ENCODE measurements around the gene KRTAP10-6.
"Not testable (repeated sequence)": the region's sequence is repeated elsewhere in the genome, so short reads cannot be mapped to it uniquely, and the experiment has no call there.

Gene KRTAP10-6

GRCh38 chr21:44575307-44576024 is 16.8 kb downstream of the KRTAP10-6 start:
- DNase-seq = no peak

DNA sequence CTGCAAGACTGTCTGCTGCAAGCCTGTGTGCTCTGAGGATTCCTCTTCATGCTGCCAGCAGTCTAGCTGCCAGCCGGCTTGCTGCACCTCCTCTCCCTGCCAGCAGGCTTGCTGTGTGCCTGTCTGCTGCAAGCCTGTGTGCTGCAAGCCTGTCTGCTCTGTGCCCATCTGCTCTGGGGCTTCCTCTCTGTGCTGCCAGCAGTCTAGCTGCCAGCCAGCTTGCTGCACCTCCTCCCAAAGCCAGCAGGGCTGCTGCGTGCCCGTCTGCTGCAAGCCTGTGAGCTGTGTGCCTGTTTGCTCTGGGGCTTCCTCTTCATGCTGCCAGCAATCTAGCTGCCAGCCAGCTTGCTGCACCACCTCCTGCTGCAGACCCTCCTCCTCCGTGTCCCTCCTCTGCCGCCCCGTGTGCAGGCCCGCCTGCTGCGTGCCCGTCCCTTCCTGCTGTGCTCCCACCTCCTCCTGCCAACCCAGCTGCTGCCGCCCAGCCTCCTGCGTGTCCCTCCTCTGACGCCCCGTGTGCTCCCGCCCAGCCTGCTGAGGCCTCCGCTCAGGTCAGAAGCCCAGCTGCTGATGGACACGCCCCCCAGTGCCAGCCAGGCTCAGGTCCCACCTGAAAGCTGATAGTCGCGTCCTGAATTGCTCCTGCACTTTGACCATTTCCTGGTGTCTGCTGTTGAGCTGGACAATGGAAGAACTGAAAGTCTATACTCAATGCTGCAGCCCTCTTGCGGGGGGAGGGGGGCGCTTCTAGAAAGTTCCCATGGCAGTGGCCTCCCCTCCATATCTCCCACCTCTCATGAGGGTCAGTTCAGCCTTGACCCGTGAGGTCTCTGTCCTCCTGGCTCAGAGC is 17.6 kb downstream of the KRTAP10-6 start:
- DNase-seq = no peak

- DNase-seq = not testable (repeated sequence)
Observed at GRCh38 chr21:44573630-44574456, 18.5 kb downstream of the KRTAP10-6 start, which contains the start of gene KRTAP10-4. Gene KRTAP10-4 (plus strand): TSS chr21:44573729. CDS start chr21:44573759, 30 bp downstream.

DNA sequence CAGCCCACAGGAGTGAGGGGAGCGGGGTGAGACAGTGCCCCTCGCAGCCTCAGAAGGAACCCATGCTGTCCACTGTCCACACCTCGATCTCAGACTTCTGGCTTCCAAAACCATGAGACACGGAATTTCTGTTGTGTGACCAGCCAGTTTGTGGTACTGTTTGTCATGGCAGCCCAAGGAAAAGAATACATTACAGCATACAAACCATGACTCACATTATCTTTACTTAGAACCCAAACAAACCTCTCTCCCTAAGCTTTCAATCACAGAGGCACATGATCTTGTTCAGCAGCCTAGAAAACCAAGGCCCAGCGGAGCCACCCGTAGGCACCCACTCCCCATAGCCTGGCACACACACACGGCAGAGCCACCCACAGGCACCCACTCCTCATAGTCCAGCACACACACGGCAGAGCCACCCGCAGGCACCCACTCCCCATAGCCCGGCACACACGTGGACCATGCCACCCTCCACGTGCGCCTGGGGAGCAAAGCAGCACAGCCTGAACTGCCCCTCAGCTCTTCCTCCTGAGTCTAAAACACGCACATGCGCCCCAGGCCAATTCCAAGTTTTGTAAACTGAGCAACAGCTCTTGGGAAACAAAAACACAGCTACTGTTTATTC is 19.2 kb downstream of the KRTAP10-6 start:
- DNase-seq = no peak

DNA sequence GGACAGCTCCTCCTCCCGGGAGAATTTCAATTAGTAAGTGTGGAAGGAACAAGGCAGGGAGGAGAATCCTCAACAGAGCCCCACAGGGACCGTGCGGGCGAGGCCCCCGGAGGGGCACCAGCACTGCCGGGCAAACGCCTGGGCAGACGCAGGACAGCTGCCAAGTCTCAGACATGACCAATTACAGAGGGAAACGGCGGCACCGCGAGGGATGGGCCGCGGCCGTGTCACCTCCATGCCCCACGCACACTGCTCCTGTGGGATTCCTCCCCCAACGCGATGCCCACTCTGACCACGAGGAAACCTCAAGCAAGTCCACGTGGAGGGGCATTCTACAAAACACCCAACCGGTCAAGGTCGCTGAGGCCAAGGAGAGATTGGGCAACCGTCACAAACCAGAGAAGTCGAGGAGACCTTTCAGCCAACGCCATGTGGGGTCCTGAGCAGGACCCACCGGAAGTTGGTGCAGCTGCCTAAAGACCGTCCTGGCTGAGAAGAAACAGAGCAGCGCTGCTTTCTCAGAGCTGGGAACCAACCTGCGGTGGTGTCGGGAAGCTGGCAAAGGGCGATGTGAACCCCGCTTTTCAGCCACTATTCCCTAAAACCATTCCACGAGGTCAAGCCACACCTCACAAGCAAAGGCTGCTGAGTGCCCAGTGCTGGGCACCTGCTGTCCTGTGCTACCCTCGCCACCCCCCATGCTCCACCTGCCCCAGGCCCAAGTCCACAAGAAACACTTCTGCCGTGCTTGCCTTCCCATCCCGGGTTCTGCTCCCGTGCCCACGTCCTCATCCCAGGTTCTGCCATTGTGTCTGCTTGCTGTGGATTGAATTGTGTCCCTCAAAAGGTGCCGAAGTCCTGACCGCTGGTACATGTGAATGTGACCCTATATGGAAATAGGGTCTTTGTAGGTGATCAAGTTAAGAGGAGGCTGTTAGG is 20.2 kb downstream of the KRTAP10-6 start:
- DNase-seq = no peak

DNA sequence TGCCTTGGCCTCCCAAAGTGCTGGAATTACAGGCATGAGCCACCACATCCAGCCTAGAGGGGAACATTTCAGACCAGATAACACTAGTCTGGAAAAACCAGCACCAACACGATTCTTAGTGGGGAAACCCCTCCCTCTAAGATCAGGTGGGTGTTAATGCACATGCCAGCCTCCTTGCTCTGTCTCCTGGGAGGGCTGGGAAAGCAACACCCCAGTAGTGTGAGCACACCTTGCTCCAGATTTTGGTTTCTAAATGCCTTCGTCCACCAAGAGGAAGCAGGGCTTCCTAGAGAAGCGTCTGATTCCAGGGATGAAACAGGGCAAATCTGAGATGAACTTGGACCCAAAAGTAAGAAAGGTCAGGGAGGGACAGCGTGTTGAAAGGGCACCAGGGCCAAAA is 21.0 kb downstream of the KRTAP10-6 start:
- no peak for DNase-seq

- no peak for DNase-seq
Observed at GRCh38 chr21:44569861-44570517, 22.3 kb downstream of the KRTAP10-6 start.

DNA sequence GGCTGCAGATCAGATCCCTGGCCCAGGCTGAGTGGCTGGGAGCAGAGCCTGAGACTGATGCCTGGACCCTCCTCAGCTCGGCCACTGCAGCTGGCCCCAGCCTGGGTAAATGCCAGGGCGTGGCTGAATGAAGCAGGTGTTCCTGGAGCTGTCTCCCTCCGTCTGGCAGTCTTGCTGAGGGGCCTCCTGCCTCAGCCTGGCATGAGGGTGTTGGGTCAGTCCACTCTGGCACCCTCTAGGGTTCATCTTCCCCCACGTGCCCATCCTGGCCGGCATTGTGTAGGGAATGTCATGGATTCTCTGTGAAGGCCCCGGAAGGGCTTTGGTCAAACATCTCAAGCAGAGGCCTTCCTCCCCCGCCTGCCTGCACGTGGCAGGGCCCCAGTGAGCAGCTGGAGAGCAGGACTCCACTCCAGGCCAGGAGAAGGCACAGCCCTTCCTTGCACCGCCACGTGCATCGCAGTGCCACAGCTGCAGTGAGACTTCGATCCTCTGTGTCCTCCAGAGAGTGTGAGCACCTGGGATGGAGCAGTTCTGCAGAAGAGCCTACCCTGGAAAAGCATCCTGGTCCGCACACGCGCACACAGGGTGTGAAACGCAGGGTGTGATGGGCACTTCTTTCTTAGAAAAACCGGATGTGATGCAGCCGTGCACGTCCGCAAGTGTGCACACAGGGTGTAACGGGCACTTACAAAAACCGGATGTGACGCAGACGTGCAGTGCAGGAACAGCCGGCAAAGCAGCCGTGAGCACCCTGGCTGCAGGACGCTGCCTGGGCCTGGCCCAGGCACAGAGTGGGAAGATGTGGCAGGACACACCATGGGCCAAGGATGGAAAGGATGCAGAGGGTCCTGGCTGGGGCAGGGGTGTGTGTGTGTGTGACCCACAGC is 23.4 kb downstream of the KRTAP10-6 start:
- DNase-seq = no peak

DNA sequence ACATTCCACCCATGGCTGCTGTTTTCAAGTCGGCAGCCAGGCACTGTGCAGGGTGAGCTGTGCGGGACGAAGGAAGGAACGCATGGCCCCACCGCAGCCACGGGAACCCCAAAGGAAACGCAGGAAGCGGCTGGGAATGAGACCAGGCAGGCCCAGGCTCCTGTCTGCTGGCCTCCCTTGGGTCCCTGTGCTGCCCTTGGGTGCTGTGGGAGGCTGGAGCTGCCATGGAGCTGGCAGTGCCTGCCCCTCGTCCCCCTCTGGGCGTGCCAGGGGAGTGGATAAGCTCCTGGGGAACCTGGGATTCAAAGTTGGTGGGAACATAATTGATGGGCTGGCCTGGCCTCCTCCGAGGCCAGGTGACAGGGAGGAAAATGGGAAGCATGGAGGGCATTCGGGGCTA is 24.0 kb downstream of the KRTAP10-6 start:
- DNase-seq = no peak

DNA sequence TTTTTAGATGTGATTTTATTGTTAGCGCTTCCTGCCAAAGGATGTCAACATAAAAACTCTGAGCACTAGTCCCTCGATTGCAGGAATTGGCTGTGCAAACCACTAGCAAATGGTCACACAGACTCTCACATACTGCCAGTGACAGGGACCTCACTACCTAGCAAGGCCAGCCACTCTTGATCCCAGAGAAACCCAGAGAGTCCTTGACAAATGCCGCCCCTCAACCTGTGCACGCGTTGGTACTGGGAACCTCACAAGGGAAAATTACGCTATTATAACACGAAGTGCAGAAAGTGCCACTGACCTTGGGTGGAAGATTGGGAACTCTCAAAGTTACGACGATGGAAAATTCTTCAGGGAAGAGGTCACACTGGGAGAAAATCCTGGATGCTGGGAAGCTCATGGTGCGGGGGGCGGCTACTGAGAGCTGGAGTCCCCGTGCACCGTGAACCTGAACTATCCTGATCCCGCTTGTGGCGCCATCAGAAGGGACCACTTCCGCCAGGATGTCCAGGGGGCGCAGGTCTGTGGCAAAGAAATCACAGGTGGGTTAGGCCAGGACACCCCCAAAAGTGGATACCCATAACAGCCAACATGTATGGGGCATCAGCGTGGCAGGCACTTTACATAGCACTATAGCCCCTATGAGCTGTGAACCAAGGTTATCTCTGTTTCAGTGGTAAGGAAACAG is 24.7 kb downstream of the KRTAP10-6 start:
- no peak for DNase-seq

GRCh38 chr21:44566403-44566802 is 25.9 kb downstream of the KRTAP10-6 start:
- DNase-seq = no peak

- no peak for DNase-seq
Observed at GRCh38 chr21:44564886-44565598, 27.3 kb downstream of the KRTAP10-6 start.

DNA sequence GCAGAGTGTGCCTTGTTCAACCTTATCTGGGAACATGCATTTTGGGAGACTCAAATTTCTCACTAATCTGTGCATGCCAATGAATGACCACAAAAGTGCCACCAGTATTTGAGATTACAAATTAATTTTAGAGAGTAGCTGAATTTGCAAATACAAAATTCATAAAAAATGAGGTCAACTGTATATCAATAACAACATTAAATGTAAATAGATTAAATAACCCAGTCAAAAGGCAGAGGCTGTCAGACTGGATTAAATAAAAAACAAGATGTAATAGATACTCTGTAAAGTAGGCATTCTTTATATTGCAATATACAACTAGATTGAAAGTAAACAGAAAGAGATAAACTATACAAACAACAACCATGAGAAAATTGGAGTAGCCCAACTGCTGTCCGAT is 28.2 kb downstream of the KRTAP10-6 start:
- no peak for DNase-seq

DNA sequence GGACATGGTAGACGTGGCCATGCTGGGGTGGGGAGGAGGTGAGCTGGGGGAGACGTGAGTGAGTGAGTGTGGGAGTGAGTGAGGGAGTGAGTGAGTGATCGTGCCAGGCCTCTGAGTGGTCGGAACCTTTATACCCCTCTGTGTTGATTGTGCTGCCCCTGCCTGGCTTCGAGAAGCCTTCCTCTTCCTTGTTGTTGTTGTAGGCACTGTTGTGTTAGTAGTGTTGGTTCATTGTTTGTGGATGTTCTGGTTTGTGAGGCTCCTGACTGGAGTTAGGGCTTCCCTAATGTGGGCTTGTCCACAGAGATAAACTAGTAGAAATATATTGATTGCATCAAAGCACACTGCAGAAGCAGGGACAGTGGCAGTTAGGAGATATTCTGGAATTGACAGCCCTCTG is 33.6 kb downstream of the KRTAP10-6 start, which contains the start of gene KRTAP10-3:
TSS of gene KRTAP10-3 (minus strand) at position 101 of the 400 bp plus-strand sequence. CDS start at position 21, 80 bp downstream.
- DNase-seq = no peak

- DNase-seq = not testable (repeated sequence)
Observed at GRCh38 chr21:44558329-44558675, 34.0 kb downstream of the KRTAP10-6 start.

DNA sequence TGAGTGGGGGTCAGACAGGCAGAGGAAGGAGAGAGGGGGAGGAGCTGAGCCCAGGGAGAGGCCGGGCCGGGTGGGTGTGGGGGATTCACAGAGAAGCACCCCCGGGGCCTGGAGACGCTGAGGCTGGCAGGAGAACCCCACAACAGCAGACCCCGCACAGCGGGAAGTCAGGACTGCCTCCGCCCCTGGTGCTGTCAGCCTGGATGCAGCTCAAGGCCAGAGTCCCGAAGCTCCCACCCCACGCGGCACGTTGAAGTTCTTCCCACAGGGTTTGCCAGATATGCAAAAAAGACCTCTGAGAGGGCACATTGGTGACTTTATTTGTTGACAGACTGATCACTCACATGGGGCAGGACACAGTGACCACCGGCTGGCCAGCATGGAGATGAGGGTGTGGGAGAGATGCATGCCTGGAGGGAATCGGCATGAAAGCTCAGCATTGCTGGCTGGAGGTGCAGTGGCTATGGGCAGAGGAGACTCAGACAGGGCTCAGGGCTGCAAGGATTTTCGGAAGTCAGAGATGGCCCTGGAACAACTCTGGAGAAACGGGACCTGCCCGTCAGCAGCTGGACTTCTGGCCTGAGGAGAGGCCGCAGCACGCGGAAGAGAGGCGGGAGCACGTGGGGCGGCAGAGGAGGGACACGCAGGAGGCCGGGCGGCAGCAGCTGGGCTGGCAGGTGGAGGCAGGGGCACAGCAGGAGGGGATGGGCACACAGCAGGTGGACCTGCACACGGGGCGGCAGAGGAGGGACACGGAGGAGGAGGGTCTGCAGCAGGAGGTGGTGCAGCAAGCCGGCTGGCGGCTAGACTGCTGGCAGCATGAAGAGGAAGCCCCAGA is 34.6 kb downstream of the KRTAP10-6 start:
- no peak for DNase-seq

GRCh38 chr21:44556879-44557278 is 35.4 kb downstream of the KRTAP10-6 start:
- DNase-seq = no peak
